NCI-H69 (cell line): ENCODE measurements around the gene CDC42BPB.

ENCODE experiments used
- DNase-seq: peaks from one replicate; lab custom pipeline; 2025; lab: John Stamatoyannopoulos, UW

Gene CDC42BPB

GRCh38 chr14:103073876-103074728 lies 16.8 kb upstream of the CDC42BPB start:
- no peak for DNase-seq

GRCh38 chr14:103073367-103073875 lies 16.1 kb upstream of the CDC42BPB start:
- DNase-seq: no peak

- no peak for DNase-seq
Measured at GRCh38 chr14:103072595-103073366, 15.4 kb upstream of the CDC42BPB start.

GRCh38 chr14:103071544-103072251 lies 14.3 kb upstream of the CDC42BPB start:
- no peak for DNase-seq

- DNase-seq: no peak
Measured at GRCh38 chr14:103070971-103071542, 13.7 kb upstream of the CDC42BPB start.

GRCh38 chr14:103070263-103070885 lies 13.0 kb upstream of the CDC42BPB start:
- no peak for DNase-seq

GRCh38 chr14:103068351-103069073 lies 11.2 kb upstream of the CDC42BPB start:
- DNase-seq: peak; percentile 16

GRCh38 chr14:103067231-103067954 lies 10.0 kb upstream of the CDC42BPB start:
- no peak for DNase-seq

- no peak for DNase-seq
Measured at GRCh38 chr14:103066399-103066798, 9.1 kb upstream of the CDC42BPB start.

GRCh38 chr14:103065861-103066260 lies 8.5 kb upstream of the CDC42BPB start:
- DNase-seq: no peak

- no peak for DNase-seq
Measured at GRCh38 chr14:103064978-103065377, 7.6 kb upstream of the CDC42BPB start.

GRCh38 chr14:103064436-103064835 lies 7.1 kb upstream of the CDC42BPB start:
- DNase-seq: no peak

- peak; percentile 29 for DNase-seq
Measured at GRCh38 chr14:103061482-103061976, 4.2 kb upstream of the CDC42BPB start.

- DNase-seq: no peak
Measured at GRCh38 chr14:103059556-103059955, 2.2 kb upstream of the CDC42BPB start.

GRCh38 chr14:103058164-103059055 lies 1.1 kb upstream of the CDC42BPB start:
- DNase-seq: no peak

- no peak for DNase-seq
Measured at GRCh38 chr14:103057028-103057371, 349 bp downstream of the CDC42BPB start.

- peak; percentile 88 for DNase-seq
Measured at GRCh38 chr14:103056322-103057027, 874 bp downstream of the CDC42BPB start.

GRCh38 chr14:103055695-103056094 lies 1.7 kb downstream of the CDC42BPB start:
- DNase-seq: no peak
